GM18519 (cell line): Measurements from ENCODE around the gene SLC13A1.

ENCODE experiments used
- ATAC-seq: cut with Tn5 transposase; IDR thresholded peaks from one replicate; pipeline ENCODE4 v1.9.1; 2021; ENCODE audit warnings: mild to moderate bottlenecking, moderate library complexity; ENCODE audit not compliant: unreplicated experiment, low FRiP score

The SLC13A1 gene

GRCh38 chr7:123198111-123198510 is 1.7 kb downstream of the SLC13A1 start:
- ATAC-seq: no peak

GRCh38 chr7:123193235-123193634 is 6.5 kb downstream of the SLC13A1 start:
- ATAC-seq: no peak

GRCh38 chr7:123191132-123191531 is 8.6 kb downstream of the SLC13A1 start:
- no peak for ATAC-seq

- peak; percentile 85 for ATAC-seq
These were observed 9.5 kb downstream of the SLC13A1 start for GRCh38 chr7:123190109-123190831.

GRCh38 chr7:123185756-123186155 is 14.0 kb downstream of the SLC13A1 start:
- ATAC-seq: no peak

GRCh38 chr7:123184271-123184670 is 15.5 kb downstream of the SLC13A1 start:
- ATAC-seq: no peak

GRCh38 chr7:123183431-123183830 is 16.3 kb downstream of the SLC13A1 start:
- no peak for ATAC-seq

GRCh38 chr7:123177442-123177841 is 22.3 kb downstream of the SLC13A1 start:
- no peak for ATAC-seq

- no peak for ATAC-seq
These were observed 29.2 kb downstream of the SLC13A1 start for GRCh38 chr7:123170333-123171246.

GRCh38 chr7:123169065-123169464 is 30.7 kb downstream of the SLC13A1 start:
- ATAC-seq: no peak

GRCh38 chr7:123157606-123158005 is 42.2 kb downstream of the SLC13A1 start:
- ATAC-seq: no peak

- ATAC-seq: no peak
These were observed 44.2 kb downstream of the SLC13A1 start for GRCh38 chr7:123155571-123155970.

- peak; percentile 99 for ATAC-seq
These were observed 45.4 kb downstream of the SLC13A1 start for GRCh38 chr7:123154231-123154860.

GRCh38 chr7:123151443-123151842 is 48.3 kb downstream of the SLC13A1 start:
- ATAC-seq: no peak

- no peak for ATAC-seq
These were observed 51.0 kb downstream of the SLC13A1 start for GRCh38 chr7:123148813-123149212.

GRCh38 chr7:123143252-123144006 is 56.3 kb downstream of the SLC13A1 start:
- no peak for ATAC-seq

- ATAC-seq: no peak
These were observed 59.2 kb downstream of the SLC13A1 start for GRCh38 chr7:123140561-123140960.

- ATAC-seq: no peak
These were observed 63.8 kb downstream of the SLC13A1 start for GRCh38 chr7:123135960-123136359.

GRCh38 chr7:123133924-123134323 is 65.8 kb downstream of the SLC13A1 start:
- ATAC-seq: no peak

- ATAC-seq: no peak
These were observed 67.8 kb downstream of the SLC13A1 start for GRCh38 chr7:123131961-123132360.
